ENCODE results near the gene AFAP1L1.
"Not testable (repeated sequence)": the region's sequence is repeated elsewhere in the genome, so short reads cannot be mapped to it uniquely, and the experiment has no call there.

Gene AFAP1L1

GRCh38 chr5:149376711-149377447 lies 105.2 kb downstream of the AFAP1L1 start:
- DNase-seq = no peak

GRCh38 chr5:149378241-149378820 lies 106.7 kb downstream of the AFAP1L1 start:
- DNase-seq = no peak

- no peak for DNase-seq
These were observed 107.6 kb downstream of the AFAP1L1 start, which contains the start of gene IL17B for GRCh38 chr5:149379177-149379761. Gene IL17B, minus strand, starts transcription at chr5:149379292. Its CDS starts 67 bp downstream, at chr5:149379225.

- DNase-seq = no peak
These were observed 108.2 kb downstream of the AFAP1L1 start for GRCh38 chr5:149379818-149380374.

- DNase-seq = no peak
These were observed 108.9 kb downstream of the AFAP1L1 start for GRCh38 chr5:149380466-149381121.

GRCh38 chr5:149381261-149381985 lies 109.8 kb downstream of the AFAP1L1 start:
- DNase-seq = no peak

- peak; percentile 83 for DNase-seq
These were observed 110.3 kb downstream of the AFAP1L1 start for GRCh38 chr5:149381986-149382338.

GRCh38 chr5:149382517-149383220 lies 111.0 kb downstream of the AFAP1L1 start:
- DNase-seq = no peak

- no peak for DNase-seq
These were observed 111.7 kb downstream of the AFAP1L1 start for GRCh38 chr5:149383399-149383798.

GRCh38 chr5:149386166-149386565 lies 114.5 kb downstream of the AFAP1L1 start:
- no peak for DNase-seq

GRCh38 chr5:149387081-149387631 lies 115.5 kb downstream of the AFAP1L1 start:
- no peak for DNase-seq

- no peak for DNase-seq
These were observed 116.3 kb downstream of the AFAP1L1 start for GRCh38 chr5:149387982-149388381.

GRCh38 chr5:149388498-149389190 lies 117.0 kb downstream of the AFAP1L1 start:
- no peak for DNase-seq

- no peak for DNase-seq
These were observed 118.2 kb downstream of the AFAP1L1 start for GRCh38 chr5:149389552-149390495.

GRCh38 chr5:149391076-149391475 lies 119.4 kb downstream of the AFAP1L1 start:
- not testable (repeated sequence) for DNase-seq

All from stimulated activated CD4-positive, alpha-beta T cell treated with anti-CD3 and anti-CD28 coated beads, Interleukin-15, amount 100 ng/mL, for 24 hours (primary cell).